Stimulated activated CD8-positive, alpha-beta memory T cell treated with anti-CD3 and anti-CD28 coated beads, Interleukin-15, amount 100 ng/mL, for 48 hours (primary cell): ENCODE measurements around the gene SHBG.
A peak's percentile ranks its signal among the peaks of the same experiment; 100 is the strongest.
"Not testable (repeated sequence)": the region's sequence is repeated elsewhere in the genome, so short reads cannot be mapped to it uniquely, and the experiment has no call there.

Experiments used
- DNase-seq, 2 donors: peaks; one replicate each; pipeline ENCODE4 v3.0.0-alpha.2; 2020; ENCODE audit warnings: low read depth in 2 of 2

The SHBG gene

GRCh38 chr17:7611635-7612293 is 18.2 kb upstream of the SHBG start:
- no peak for DNase-seq

DNA sequence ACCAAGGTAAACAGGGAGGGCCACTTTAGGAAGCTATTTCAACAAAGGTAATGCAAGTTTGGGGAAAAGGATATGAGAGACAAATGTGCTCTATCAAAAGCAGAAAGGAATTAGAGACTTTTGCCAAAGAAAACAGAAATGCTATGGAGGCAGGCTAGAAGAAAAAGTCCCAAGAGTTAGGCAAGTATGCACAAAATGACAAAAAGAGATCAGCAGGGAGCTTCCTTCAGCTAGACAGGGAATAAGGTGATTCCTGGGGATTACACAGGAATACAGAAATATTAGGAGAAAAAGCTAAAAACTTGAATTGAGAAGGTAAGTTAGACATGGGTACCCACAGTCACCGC is 17.7 kb upstream of the SHBG start:
- DNase-seq = no peak

- DNase-seq = no peak
Observed at GRCh38 chr17:7613769-7614424, 16.0 kb upstream of the SHBG start.

- peak; percentile 99 to 100 for DNase-seq
Observed at GRCh38 chr17:7614425-7615264, 15.3 kb upstream of the SHBG start, which contains the start of gene FXR2. Gene FXR2 (minus strand): TSS chr17:7614897. CDS start chr17:7614532, 365 bp downstream.

- DNase-seq = no peak
Observed at GRCh38 chr17:7615265-7615747, 14.6 kb upstream of the SHBG start.

GRCh38 chr17:7618608-7619007 is 11.3 kb upstream of the SHBG start:
- no peak for DNase-seq

DNA sequence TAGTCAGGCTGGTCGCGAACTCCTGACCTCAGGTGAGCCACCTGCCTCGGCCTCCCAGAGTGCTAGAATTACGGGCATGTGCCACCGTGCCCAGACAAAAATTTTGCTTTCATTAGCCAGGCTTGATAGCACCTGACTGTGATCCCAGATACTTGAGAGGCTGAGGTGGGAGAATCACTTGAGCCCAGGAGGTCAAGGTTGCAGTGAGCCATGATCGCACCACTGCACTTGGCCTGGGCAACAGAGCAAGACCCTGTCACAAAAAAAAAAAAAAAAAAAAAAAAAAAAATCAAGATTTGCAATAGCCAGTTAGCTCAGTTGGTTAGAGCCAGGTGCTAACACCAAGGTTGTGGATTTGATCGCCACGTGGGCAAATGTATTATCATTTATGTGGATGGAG is 9.1 kb upstream of the SHBG start:
- no peak for DNase-seq

DNA sequence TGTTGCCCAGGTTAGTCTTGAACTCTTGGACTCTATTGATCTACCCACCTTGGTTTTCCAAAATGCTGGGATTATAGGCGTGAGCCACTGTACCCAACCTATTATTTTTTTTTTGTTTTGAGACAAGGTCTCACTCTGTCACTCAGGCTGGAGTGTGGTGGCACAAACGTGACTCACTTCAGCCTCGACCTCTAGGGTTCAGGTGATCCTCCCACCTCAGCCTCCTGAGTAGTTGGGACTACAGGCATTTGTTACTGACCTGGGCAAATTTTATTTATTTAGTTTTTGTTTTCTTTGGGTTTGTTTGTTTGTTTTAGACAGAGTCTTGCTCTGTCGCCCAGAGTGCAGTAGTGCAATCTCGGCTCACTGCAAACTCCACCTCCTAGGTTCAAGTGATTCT is 6.3 kb upstream of the SHBG start:
- no peak for DNase-seq

DNA sequence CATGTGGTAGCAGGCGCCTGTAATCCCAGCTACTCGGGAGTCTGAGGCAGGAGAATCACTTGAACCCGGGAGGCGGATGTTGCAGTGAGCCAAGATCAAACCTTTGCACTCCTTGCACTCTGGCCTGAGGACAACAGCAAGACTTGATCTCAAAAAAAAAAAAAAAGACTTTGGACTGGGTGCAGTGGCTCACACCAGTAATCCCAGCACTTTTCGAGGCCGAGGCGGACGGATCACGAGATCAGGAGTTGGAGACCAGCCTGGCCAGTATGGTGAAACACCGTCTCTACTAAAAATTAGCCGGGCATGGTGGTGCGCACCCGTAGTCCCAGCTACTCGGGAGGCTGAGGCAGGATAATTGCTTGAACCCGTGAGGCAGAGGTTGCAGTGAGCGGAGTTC is 4.2 kb upstream of the SHBG start:
- not testable (repeated sequence) for DNase-seq

- DNase-seq = no peak
Observed at GRCh38 chr17:7626307-7626706, 3.6 kb upstream of the SHBG start.

- no peak for DNase-seq
Observed at GRCh38 chr17:7626956-7627249, 3.0 kb upstream of the SHBG start.

DNA sequence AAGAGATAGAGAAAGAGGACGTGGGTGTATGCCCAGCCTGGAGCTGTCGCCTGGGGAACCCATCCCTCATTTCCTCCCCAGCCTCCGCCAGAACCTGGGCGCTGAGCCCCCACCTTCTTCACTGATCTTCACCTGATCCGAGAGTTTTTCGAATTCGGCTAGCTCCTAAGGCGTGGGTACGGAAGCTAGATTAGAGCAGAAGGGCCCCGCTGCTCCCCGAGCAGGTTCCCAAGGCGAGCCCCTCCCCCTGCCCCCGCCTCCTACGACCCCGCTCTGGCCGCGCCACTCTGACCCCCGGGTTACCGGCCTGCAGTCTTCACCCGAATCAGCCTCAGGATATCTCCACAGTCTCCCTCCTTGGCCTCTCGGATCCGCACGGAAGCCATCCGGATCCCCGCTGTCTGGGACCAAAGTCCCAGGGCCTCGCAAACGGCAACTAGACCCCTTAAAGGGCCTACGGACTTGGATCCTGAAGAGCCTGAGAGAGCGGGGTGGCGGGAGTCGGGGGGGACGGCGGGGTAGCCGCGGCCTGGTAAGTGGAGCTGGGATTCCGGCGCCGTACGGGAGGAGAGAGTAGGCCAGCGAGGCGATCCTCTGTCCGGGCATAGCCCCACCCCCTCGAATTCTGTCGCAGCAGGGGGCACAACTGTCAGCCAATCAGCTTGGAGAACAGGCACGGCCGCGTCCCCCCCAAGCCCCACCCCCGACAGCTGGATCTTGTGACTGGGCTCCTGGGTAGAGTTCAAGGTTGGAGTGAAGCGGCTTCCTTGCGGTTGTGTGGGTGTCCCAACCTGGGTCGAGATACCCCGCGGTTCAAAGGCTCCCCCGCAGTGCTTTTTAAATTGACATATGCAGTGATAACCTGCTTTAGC is 2.4 kb upstream of the SHBG start, which contains the start of gene SAT2:
Gene SAT2, minus strand, starts transcription at position 572 of the 872 bp plus-strand sequence. Its CDS starts 186 bp downstream, at position 386.
- peak; percentile 78 to 82 for DNase-seq

GRCh38 chr17:7631398-7632380 is 1.8 kb downstream of the SHBG start:
- no peak for DNase-seq

DNA sequence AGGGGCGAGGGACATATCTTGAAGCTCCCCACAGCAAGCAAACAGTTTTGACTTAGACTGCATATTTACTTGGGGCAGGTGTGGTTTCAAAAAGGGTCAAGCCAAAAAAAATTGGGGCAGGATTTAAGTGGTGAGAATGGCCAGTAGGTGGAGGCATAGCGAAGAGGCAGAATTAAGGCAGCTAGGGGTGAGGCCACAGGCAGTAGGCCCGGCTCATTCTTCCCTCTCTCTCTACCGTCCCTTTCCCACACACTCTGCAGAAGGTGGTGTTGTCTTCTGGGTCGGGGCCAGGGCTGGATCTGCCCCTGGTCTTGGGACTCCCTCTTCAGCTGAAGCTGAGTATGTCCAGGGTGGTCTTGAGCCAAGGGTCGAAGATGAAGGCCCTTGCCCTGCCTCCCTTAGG is 2.6 kb downstream of the SHBG start:
- no peak for DNase-seq

DNA sequence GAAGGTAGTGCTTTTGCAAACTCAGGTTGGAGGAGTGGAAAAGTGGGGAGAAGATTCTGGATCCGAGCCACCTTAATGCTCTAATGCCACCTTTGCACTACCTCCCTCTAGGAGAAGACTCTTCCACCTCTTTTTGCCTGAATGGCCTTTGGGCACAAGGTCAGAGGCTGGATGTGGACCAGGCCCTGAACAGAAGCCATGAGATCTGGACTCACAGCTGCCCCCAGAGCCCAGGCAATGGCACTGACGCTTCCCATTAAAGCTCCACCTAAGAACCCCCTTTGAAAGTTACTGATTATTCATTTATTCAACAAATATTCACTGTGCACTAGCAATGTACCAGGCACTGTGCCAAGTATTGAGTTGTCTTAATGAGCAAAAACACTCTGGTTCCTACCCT is 3.2 kb downstream of the SHBG start:
- DNase-seq = no peak

- DNase-seq = no peak
Observed at GRCh38 chr17:7634384-7634783, 4.4 kb downstream of the SHBG start.

- no peak for DNase-seq
Observed at GRCh38 chr17:7636163-7636562, 6.2 kb downstream of the SHBG start.

DNA sequence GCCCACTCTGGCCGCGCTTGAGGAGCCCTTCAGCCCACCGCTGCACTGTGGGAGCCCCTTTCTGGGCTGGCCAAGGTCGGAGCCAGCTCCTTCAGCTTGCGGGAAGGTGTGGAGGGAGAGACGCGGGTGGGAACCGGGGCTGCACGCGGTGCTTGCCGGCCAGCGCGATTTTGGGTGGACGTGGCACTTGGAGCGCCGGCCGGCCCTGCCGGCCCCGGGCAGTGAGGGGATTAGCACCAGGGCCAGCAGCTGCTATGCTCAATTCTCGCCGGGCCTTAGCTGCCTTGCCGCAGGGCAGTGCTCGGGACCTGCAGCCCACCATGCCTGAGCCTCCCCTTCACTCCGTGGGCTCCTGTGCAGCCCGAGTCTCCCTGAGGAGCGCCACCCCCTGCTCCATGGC is 10.8 kb downstream of the SHBG start:
- DNase-seq = no peak

- not testable (repeated sequence) for DNase-seq
Observed at GRCh38 chr17:7641635-7642034, 11.7 kb downstream of the SHBG start.

DNA sequence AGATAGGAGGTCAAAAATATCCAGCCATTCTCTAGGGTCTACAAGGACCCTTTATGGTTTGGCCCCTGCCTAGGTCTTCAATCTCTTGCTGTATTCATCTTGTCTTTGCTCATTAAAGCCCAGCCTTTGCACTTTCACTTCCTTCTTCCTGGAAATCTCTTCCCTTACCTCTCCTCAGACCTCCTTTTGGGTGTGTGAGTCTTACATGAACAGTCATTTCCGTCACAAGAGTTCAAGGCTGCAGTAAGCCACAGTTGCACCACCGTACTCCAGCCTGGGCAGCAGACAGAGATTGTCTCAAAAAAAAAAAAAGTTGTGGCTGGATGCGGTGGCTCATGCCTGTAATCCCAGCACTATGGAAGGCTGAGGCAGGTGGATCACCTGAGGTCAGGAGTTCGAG is 14.8 kb downstream of the SHBG start:
- DNase-seq = no peak

DNA sequence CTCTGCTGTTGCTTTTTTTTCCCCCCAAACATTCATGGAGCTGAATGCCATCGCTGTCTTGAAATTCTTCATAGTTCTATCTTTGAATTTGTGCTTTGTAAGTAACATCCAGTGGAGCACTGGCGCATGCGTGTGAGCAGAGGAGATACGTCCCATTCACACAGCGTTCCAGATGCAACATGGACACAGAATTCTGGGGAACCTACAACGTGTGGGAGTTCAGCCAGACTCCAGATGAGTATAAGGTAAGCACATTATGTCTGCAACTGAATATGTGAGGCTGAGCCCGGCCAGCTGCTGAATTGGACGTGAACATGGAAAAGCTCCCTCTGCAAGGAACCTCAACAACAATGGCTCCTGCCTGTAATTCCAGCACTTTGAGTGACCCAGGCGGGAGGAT is 16.5 kb downstream of the SHBG start:
- DNase-seq = no peak
